ENCODE data around the gene MGAT1.

GRCh38 chr5:180791611-180792213, 10.9 kb downstream of the MGAT1 start:
- no peak for TF ChIP-seq ZNF274 (IDR thresholded peaks at IDR 0.05; ENCODE audit: low read depth, low read length)
- no peak for TF ChIP-seq YY1 (IDR thresholded peaks at IDR 0.05; ENCODE audit: insufficient read depth, insufficient read length)
- TF ChIP-seq SUZ12 (IDR thresholded peaks at IDR 0.05; ENCODE audit: extremely low read depth, insufficient read depth, insufficient read length) = no peak

All from NT2/D1 (cell line).